ENCODE data around the gene ADAMTS16. TPM values are rescaled to one million over a fixed set of nuclear protein-coding genes. Genes with fewer than 3 reads are reported as not detected.

Gene ADAMTS16
- total and polyA plus RNA-seq, 9 of the 15 experiments (the other 6 are each of a cell fraction or from before 2014, with no cell fraction given): not detected

GRCh38 chr5:5164163-5164562 is 24.0 kb downstream of the ADAMTS16 start:
- H3K36me3 ChIP-seq (ENCODE audit: control insufficient read depth, insufficient read depth, low read length): no peaks in the 10 kb centered on the region
- in situ Hi-C loops (cut with MboI): no loop called here
- ATAC-seq: no peak
- no peak for FAIRE-seq
- H3K27ac ChIP-seq (ENCODE audit: extremely low read depth, low read depth, low read length): no peak overlapping the region
- CTCF ChIA-PET (ENCODE audit: low intra/inter-chr PET ratio): no interaction called here
- H3K4me1 ChIP-seq (replicated peaks in 1 of 2; ENCODE audit: control insufficient read depth in 2 of 2, insufficient read depth in 2 of 2, low read length in 2 of 2): no peaks in the 10 kb centered on the region
- no peaks in the 10 kb centered on the region for H3K27me3 ChIP-seq (ENCODE audit: control insufficient read depth in 2 of 2, insufficient read depth in 2 of 2, low read length in 2 of 2)
- H3K9me3 ChIP-seq (replicated peaks; ENCODE audit: control insufficient read depth, insufficient read depth, low read depth, low read length): no peaks in the 10 kb centered on the region
- no TSS peak for BruUV-seq (replicated peaks)
- no peak overlapping the region for H3K4me3 ChIP-seq
- no peaks in the 10 kb centered on the region for H4K20me1 ChIP-seq (replicated peaks; ENCODE audit: control insufficient read depth, insufficient read depth, low read length)
- H3K4me2 ChIP-seq (ENCODE audit: insufficient read depth, low read length): no peak overlapping the region
- H3K79me2 ChIP-seq (ENCODE audit: control insufficient read depth, insufficient read depth, low read length): no peaks in the 10 kb centered on the region
- intact Hi-C loops (cut with micrococcal nuclease): no loop called here
- POLR2A ChIA-PET: interaction anchor here (0.7 kb wide), 1 partner anchor 212 kb away, joined by 3 read pairs; no protein-coding TSS in a partner anchor
- H2AFZ ChIP-seq (ENCODE audit: low read depth, low read length): no peak overlapping the region
- WGBS (ENCODE audit: insufficient coverage, low coverage, missing lambda C conversion rate): 0% methylated on average over 5 of the region's 5 CpGs
- no peak overlapping the region for H3K9ac ChIP-seq (ENCODE audit: insufficient read depth in 1 of 2, low read depth in 2 of 2, low read length in 2 of 2)
- TF ChIP-seq HDAC2 (IDR thresholded peaks at IDR 0.05) (no peak), ZNF445 (CRISPR knock-in tag; IDR thresholded peaks at IDR 0.05; ENCODE audit: low read depth) (no peak), ZNF280B (CRISPR knock-in tag; IDR thresholded peaks at IDR 0.05) (no peak), HES1 (IDR thresholded peaks at IDR 0.05; ENCODE audit: low read depth) (no peak), ZNF121 (CRISPR knock-in tag; conservative IDR thresholded peaks at IDR 0.05) (no peak), POLR2H (tag; IDR thresholded peaks at IDR 0.05; ENCODE audit: low read depth) (no peak), ESRRA (IDR thresholded peaks at IDR 0.05; ENCODE audit: borderline replicate concordance, low read depth) (no peak), RFX5 (IDR thresholded peaks at IDR 0.05; ENCODE audit: low read depth, low read length) (no peak), ZNF778 (CRISPR knock-in tag; IDR thresholded peaks at IDR 0.05) (no peak), ZC3H8 (IDR thresholded peaks at IDR 0.05) (no peak)
- DNase-seq (ENCODE audit: extremely low read depth in 1 of 4, low spot score in 3 of 4): no peak
- H3K9me1 ChIP-seq (ENCODE audit: control insufficient read depth, insufficient read depth, low read length): no peaks in the 10 kb centered on the region
